Measurements from ENCODE around the gene ALG2.

DNA sequence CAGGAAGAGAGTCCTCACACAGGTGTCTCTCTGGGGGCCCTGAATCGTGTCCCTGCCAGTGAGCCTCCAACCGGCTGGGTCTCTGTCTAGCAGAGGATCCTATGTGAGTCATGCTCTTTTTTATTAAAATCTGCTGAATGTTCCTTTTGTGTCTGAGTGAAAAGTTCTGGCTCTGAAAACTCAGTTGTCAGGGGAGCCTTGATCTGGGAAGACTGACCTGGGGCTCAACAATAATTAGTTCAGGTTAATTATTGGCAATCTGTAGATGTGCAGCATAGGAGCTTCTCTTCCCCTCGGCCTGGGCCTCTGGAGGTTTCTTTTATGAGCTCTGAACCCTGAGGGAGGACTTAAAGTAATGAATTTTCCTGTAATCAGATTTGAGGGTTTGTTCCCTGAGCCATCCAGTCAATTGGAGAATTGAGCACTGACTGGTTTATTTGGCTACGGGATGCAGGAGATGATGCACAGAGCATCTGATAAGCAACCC is 45.2 kb downstream of the ALG2 start:
- TF ChIP-seq POLR2AphosphoS5 (IDR thresholded peaks at IDR 0.05; ENCODE audit: low read depth, low read length) (no peak), POLR2A (IDR thresholded peaks at IDR 0.05; ENCODE audit: low read depth, low read length) (no peak), TAF1 (IDR thresholded peaks at IDR 0.05; ENCODE audit: low read depth, low read length) (no peak), SPI1 (IDR thresholded peaks at IDR 0.05; ENCODE audit: low read depth, low read length) (no peak), POU2F2 (IDR thresholded peaks at IDR 0.05; ENCODE audit: low read depth, low read length) (no peak)
